Uterus (tissue), 4 donors: Measurements from ENCODE around the gene RTL1. TPM values are rescaled to one million over a fixed set of nuclear protein-coding genes. Genes with fewer than 3 reads are reported as not detected.

Experiments
- DNase-seq, 2 donors: peaks; one replicate each; pipeline ENCODE4 v3.0.0-alpha.2; 2019 to 2020
- H3K27ac ChIP-seq, 2 donors: fragments of 200-600 bp; sonication (generic); 1 replicate in 1 of 2; 2 replicates in 1 of 2; pipeline ENCODE4 v1.5.1; 2016 to 2018
- H3K27me3 ChIP-seq, 2 donors: fragments of 200-600 bp; sonication (generic); one replicate each; pipeline ENCODE4 v1.5.1; 2018 to 2019; ENCODE audit warnings: control low read depth in 1 of 2
- H3K36me3 ChIP-seq, 2 donors: fragments of 200-600 bp; sonication (generic); one replicate each; pipeline ENCODE4 v1.5.1; 2019; ENCODE audit warnings: control low read depth in 1 of 2
- H3K4me1 ChIP-seq, 2 donors: fragments of 200-600 bp; sonication (generic); one replicate each; pipeline ENCODE4 v1.5.1; 2018 to 2019; ENCODE audit warnings: control low read depth in 1 of 2
- H3K4me3 ChIP-seq, 2 donors: fragments of 200-600 bp; sonication (generic); 1 replicate in 1 of 2; 2 replicates in 1 of 2; pipeline ENCODE4 v1.5.1; 2018 to 2019; ENCODE audit warnings: mild to moderate bottlenecking in 1 of 2
- H3K9me3 ChIP-seq, 2 donors: fragments of 200-600 bp; sonication (generic); one replicate each; pipeline ENCODE4 v1.5.1; 2019; ENCODE audit warnings: control low read depth in 1 of 2
- POLR2A ChIP-seq, 2 donors: fragments of 450-650 bp; IDR thresholded peaks; one replicate each; pipeline ENCODE4 v1.6.1; 2016; ENCODE audit warnings: antibody characterized with exemption in 2 of 2, mild to moderate bottlenecking in 1 of 2, moderate library complexity in 1 of 2
- intact Hi-C: fragments of 100-400 bp; cut with DNase I; formaldehyde crosslinking; loops from one replicate; pipeline ENCODE4 v1.15.1; 2023; ENCODE audit warnings: low total_unique reads
- total RNA-seq, 4 donors: library from RNA; depleted of rRNA in 3 of 4; stranded (reverse); fragments of >200 nt in 3 of 4; gene quantifications; one replicate each; pipeline versions ENCODE4 v1.1.0 to v1.2.4, GENCODE V29; 2014 to 2023
- TF ChIP-seq, protein P1 (sequence below), 4 experiments: fragments of 200-600 bp in 2 of 4; fragments of 450-650 bp in 2 of 4; sonication (generic) in 2 of 4; IDR thresholded peaks; one replicate each; pipeline ENCODE4 v1.5.1; 2016 to 2019; ENCODE audit warnings: antibody characterized with exemption in 4 of 4, mild to moderate bottlenecking in 2 of 4, moderate library complexity in 1 of 4
- donor health status: DM: yes; HTN: yes; CAD: no.

RTL1 gene
- total RNA-seq, 4 donors from 2014 or later = 0.21 TPM; not detected in 3

DNA sequence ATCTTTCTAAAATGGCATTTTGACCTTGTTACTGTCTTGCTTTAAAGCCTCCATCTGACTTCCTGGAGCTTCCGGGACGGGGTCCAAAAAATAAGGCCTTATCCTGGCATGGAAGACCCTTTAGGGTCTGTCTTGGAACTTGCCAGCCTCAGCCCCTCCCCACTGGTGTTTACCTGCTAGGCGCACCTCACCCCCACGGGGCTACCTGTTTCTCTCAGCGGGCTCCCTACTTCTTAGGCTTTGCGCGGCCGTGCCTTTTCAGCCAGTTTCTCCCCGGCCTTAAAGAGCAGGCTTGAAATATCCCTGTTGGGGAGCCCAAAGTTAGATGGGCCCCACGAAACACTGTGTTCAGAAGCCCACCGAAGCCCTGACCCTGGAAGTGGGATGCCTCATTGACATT, 5.1 kb downstream of the RTL1 start:
- no peaks in the 10 kb centered on the region for H3K9me3 ChIP-seq
- no peak overlapping the region for H3K4me3 ChIP-seq
- no peak for TF ChIP-seq POLR2A (IDR thresholded peaks at IDR 0.05)
- TF ChIP-seq, protein P1, sequence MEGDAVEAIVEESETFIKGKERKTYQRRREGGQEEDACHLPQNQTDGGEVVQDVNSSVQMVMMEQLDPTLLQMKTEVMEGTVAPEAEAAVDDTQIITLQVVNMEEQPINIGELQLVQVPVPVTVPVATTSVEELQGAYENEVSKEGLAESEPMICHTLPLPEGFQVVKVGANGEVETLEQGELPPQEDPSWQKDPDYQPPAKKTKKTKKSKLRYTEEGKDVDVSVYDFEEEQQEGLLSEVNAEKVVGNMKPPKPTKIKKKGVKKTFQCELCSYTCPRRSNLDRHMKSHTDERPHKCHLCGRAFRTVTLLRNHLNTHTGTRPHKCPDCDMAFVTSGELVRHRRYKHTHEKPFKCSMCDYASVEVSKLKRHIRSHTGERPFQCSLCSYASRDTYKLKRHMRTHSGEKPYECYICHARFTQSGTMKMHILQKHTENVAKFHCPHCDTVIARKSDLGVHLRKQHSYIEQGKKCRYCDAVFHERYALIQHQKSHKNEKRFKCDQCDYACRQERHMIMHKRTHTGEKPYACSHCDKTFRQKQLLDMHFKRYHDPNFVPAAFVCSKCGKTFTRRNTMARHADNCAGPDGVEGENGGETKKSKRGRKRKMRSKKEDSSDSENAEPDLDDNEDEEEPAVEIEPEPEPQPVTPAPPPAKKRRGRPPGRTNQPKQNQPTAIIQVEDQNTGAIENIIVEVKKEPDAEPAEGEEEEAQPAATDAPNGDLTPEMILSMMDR (IDR thresholded peaks at IDR 0.05) = no peak
- intact Hi-C loops = no loop called here
- no peaks in the 10 kb centered on the region for H3K27me3 ChIP-seq
- H3K27ac ChIP-seq = no peak overlapping the region
- no peak for DNase-seq
- peaks cover 0 to 13% of the 10 kb centered on the region in 2 donors for H3K4me1 ChIP-seq
- H3K36me3 ChIP-seq = no peaks in the 10 kb centered on the region

- DNase-seq = no peak
- peaks cover 0 to 13% of the 10 kb centered on the region in 2 donors for H3K4me1 ChIP-seq
- no peaks in the 10 kb centered on the region for H3K27me3 ChIP-seq
- no peak overlapping the region for H3K4me3 ChIP-seq
- no peaks in the 10 kb centered on the region for H3K36me3 ChIP-seq
- intact Hi-C loops = no loop called here
- H3K9me3 ChIP-seq = no peaks in the 10 kb centered on the region
- TF ChIP-seq POLR2A (IDR thresholded peaks at IDR 0.05) = no peak
- TF ChIP-seq, protein P1 (IDR thresholded peaks at IDR 0.05) = no peak
- H3K27ac ChIP-seq = no peak overlapping the region
These were observed 7.0 kb downstream of the RTL1 start for GRCh38 chr14:100896369-100897060.

DNA sequence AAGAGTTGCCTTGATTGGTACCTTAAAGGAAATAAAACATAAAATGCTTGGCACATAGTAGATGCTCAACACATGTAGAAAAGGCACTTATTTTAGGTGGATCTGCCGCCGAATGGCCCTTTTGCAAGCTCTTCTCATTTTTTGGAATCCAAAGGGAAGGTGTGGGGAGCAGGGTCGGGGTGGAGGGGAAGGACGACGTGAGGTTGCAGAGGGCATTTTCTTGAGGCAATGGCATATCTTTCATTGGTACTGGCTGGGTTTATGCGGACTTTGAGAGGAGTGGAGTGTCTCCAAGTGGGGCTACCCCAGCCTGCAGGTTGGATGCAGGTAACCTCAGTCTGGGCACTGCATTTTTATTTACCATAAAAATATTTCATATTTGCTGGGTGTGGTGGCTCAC, 8.1 kb downstream of the RTL1 start:
- no peak for DNase-seq
- Histone ChIP-seq H3K27me3 (no peaks in the 10 kb centered on the region), H3K36me3 (no peaks in the 10 kb centered on the region), H3K4me1 (peaks cover 0 to 13% of the 10 kb centered on the region in 2 donors), H3K9me3 (no peaks in the 10 kb centered on the region), H3K4me3 (no peak overlapping the region), H3K27ac (no peak overlapping the region)
- no peak for TF ChIP-seq POLR2A (IDR thresholded peaks at IDR 0.05)
- intact Hi-C loops = no loop called here

- H3K4me1 ChIP-seq = peaks cover 0 to 7% of the 10 kb centered on the region in 2 donors
- no peak overlapping the region for H3K4me3 ChIP-seq
- no peak for DNase-seq
- H3K36me3 ChIP-seq = no peaks in the 10 kb centered on the region
- TF ChIP-seq POLR2A (IDR thresholded peaks at IDR 0.05) = no peak
- TF ChIP-seq, protein P1 (IDR thresholded peaks at IDR 0.05) = no peak
- intact Hi-C loops = no loop called here
- no peaks in the 10 kb centered on the region for H3K27me3 ChIP-seq
- H3K9me3 ChIP-seq = no peaks in the 10 kb centered on the region
- no peak overlapping the region for H3K27ac ChIP-seq
These were observed 9.1 kb downstream of the RTL1 start for GRCh38 chr14:100894416-100894815.

DNA sequence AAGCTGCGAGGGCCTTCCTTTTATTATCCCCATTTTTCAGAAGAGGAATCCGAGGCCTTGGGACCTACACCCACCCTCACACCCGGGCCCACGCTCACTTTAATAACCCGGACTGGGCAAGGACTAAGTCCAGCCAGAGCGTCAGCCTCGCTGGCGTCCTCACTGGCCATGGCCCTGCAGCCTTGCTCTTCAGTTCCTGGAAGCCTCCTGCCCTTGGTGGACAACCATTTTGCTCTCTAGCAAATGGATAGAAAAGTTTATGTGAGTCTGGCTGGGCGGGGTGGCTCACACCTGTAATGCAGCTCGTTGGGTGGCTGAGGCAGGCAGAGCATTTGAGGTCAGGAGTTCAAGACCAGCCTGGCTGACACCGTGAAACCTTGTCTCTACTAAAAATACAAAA, 9.8 kb downstream of the RTL1 start:
- H3K27ac ChIP-seq = no peak overlapping the region
- DNase-seq = no peak
- intact Hi-C loops = no loop called here
- peaks cover 0 to under 1% of the 10 kb centered on the region in 2 donors for H3K4me1 ChIP-seq
- H3K27me3 ChIP-seq = no peaks in the 10 kb centered on the region
- no peaks in the 10 kb centered on the region for H3K9me3 ChIP-seq
- no peak for TF ChIP-seq POLR2A (IDR thresholded peaks at IDR 0.05)
- TF ChIP-seq, protein P1 (IDR thresholded peaks at IDR 0.05) = no peak
- H3K36me3 ChIP-seq = no peaks in the 10 kb centered on the region
- H3K4me3 ChIP-seq = no peak overlapping the region
